Measurements from ENCODE around the gene DGKA.

DNA sequence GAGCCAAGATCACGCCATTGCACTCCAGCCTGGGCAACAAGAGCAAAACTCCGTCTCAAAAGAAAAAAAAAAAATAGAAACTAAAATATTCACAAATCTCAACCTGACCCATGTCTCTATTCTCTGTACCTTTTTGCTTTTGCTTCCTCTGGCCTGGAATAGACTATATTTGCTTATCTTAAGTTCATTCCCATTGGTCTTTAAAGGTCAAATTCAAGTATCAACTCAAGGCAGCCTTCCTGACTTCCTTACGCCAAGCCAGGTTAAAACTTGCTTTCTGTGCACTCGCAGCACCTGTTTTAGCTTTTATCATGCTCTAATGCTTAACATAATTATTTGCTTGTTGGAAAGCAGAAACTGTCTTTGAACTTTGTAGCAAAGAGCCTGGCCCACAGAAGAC, 18.1 kb upstream of the DGKA start:
- TF ChIP-seq POLR2A (IDR thresholded peaks at IDR 0.05) = no peak
- TF ChIP-seq, protein P1, sequence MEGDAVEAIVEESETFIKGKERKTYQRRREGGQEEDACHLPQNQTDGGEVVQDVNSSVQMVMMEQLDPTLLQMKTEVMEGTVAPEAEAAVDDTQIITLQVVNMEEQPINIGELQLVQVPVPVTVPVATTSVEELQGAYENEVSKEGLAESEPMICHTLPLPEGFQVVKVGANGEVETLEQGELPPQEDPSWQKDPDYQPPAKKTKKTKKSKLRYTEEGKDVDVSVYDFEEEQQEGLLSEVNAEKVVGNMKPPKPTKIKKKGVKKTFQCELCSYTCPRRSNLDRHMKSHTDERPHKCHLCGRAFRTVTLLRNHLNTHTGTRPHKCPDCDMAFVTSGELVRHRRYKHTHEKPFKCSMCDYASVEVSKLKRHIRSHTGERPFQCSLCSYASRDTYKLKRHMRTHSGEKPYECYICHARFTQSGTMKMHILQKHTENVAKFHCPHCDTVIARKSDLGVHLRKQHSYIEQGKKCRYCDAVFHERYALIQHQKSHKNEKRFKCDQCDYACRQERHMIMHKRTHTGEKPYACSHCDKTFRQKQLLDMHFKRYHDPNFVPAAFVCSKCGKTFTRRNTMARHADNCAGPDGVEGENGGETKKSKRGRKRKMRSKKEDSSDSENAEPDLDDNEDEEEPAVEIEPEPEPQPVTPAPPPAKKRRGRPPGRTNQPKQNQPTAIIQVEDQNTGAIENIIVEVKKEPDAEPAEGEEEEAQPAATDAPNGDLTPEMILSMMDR (IDR thresholded peaks at IDR 0.05) = no peak
- no peak for TF ChIP-seq POLR2AphosphoS5 (IDR thresholded peaks at IDR 0.05; ENCODE audit: insufficient read depth in 1 of 2, low read depth in 1 of 2)
